NCI-H748 (cell line): ENCODE measurements around the gene FBXL2.
"Not testable (repeated sequence)": the region's sequence is repeated elsewhere in the genome, so short reads cannot be mapped to it uniquely, and the experiment has no call there.

Source experiments
- DNase-seq: peaks from one replicate; lab custom pipeline; 2025; ENCODE audit not compliant: unreplicated experiment; lab: John Stamatoyannopoulos, UW

Gene FBXL2

GRCh38 chr3:33383951-33384350 is 106.7 kb downstream of the FBXL2 start:
- no peak for DNase-seq

GRCh38 chr3:33385423-33385822 is 108.2 kb downstream of the FBXL2 start:
- no peak for DNase-seq

GRCh38 chr3:33386631-33387030 is 109.4 kb downstream of the FBXL2 start:
- no peak for DNase-seq

- no peak for DNase-seq
Observed at GRCh38 chr3:33388374-33389100, 111.3 kb downstream of the FBXL2 start.

- DNase-seq: no peak
Observed at GRCh38 chr3:33389908-33390307, 112.7 kb downstream of the FBXL2 start.

- no peak for DNase-seq
Observed at GRCh38 chr3:33391255-33391995, 114.2 kb downstream of the FBXL2 start.

- DNase-seq: no peak
Observed at GRCh38 chr3:33392144-33392543, 114.9 kb downstream of the FBXL2 start.

GRCh38 chr3:33392703-33393125 is 115.5 kb downstream of the FBXL2 start:
- DNase-seq: no peak

- DNase-seq: no peak
Observed at GRCh38 chr3:33394403-33395054, 117.3 kb downstream of the FBXL2 start.

- no peak for DNase-seq
Observed at GRCh38 chr3:33395900-33396299, 118.7 kb downstream of the FBXL2 start.

- no peak for DNase-seq
Observed at GRCh38 chr3:33398410-33398809, 121.2 kb downstream of the FBXL2 start.

GRCh38 chr3:33401781-33402180 is 124.5 kb downstream of the FBXL2 start:
- DNase-seq: no peak

GRCh38 chr3:33402936-33403335 is 125.7 kb downstream of the FBXL2 start:
- DNase-seq: no peak

- DNase-seq: no peak
Observed at GRCh38 chr3:33403756-33404155, 126.5 kb downstream of the FBXL2 start.

GRCh38 chr3:33410816-33411215 is 133.6 kb downstream of the FBXL2 start:
- not testable (repeated sequence) for DNase-seq

GRCh38 chr3:33417066-33417673 is 139.9 kb downstream of the FBXL2 start:
- no peak for DNase-seq

GRCh38 chr3:33419948-33420347 is 142.7 kb downstream of the FBXL2 start:
- DNase-seq: no peak

GRCh38 chr3:33420966-33421365 is 143.7 kb downstream of the FBXL2 start:
- DNase-seq: no peak

- DNase-seq: no peak
Observed at GRCh38 chr3:33424606-33425452, 147.6 kb downstream of the FBXL2 start.

- DNase-seq: no peak
Observed at GRCh38 chr3:33425453-33425852, 148.2 kb downstream of the FBXL2 start.

- DNase-seq: peak; percentile 88
Observed at GRCh38 chr3:33426068-33426467, 148.8 kb downstream of the FBXL2 start.
